ENCODE measurements around the gene SCCPDH.
A peak's percentile ranks its signal among the peaks of the same experiment; 100 is the strongest.
"Not testable (repeated sequence)": the region's sequence is repeated elsewhere in the genome, so short reads cannot be mapped to it uniquely, and the experiment has no call there.

Gene SCCPDH, protein sequence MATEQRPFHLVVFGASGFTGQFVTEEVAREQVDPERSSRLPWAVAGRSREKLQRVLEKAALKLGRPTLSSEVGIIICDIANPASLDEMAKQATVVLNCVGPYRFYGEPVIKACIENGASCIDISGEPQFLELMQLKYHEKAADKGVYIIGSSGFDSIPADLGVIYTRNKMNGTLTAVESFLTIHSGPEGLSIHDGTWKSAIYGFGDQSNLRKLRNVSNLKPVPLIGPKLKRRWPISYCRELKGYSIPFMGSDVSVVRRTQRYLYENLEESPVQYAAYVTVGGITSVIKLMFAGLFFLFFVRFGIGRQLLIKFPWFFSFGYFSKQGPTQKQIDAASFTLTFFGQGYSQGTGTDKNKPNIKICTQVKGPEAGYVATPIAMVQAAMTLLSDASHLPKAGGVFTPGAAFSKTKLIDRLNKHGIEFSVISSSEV

DNA sequence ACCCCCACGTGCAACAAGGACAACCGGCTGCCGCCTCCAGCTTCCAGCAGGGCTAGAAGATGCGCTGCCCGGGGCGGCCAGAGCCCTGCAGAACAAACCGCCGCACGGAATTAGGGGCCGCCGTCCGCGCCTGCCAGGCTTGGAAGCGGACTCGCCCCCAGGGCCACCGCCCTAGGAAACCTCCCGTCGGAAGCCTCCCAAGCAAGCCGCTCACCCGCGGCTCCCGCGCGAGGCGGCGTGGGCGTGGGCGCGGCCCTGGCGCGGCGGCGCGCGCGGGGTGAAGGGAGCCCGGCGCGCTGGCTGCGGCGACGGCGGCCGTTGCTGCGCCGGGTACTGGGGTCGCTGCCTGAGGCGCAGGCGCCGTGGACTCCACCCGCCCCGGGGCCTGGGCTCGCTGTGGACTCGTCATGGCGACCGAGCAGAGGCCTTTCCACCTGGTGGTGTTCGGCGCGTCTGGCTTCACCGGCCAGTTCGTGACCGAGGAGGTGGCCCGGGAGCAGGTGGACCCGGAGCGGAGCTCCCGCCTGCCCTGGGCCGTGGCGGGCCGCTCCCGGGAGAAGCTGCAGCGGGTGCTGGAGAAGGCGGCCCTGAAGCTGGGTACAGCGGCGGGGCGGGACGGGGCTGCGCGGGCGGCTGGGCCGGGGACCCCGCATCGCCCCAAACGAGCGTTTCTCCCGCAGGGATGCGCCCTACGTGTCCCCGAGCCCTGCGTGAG, at the start of gene SCCPDH:
SCCPDH (plus strand) TSS at position 394 of the 715 bp plus-strand sequence; CDS start at position 408, 14 bp downstream.
- DNase-seq = peak; percentile 43 to 64

DNA sequence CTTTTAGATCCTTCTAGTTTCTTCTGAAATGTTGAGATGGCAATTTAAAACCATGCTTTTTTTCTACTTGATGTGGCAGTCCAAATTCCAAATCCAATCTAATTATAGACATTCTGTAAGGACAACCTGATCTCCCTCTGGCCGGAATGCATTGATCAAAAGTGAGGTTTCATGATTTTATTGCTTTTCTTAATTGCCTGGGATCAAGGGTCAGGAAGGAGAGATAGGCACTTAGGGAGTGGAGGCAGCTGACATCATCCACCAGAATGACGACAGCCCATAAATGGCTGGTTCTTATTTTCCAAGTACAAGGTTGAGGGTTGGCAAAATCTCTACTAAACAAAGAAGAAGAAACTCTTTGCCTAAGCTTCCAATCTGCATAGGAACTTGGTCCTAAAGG, 46.4 kb upstream of the SCCPDH start:
- no peak for DNase-seq

DNA sequence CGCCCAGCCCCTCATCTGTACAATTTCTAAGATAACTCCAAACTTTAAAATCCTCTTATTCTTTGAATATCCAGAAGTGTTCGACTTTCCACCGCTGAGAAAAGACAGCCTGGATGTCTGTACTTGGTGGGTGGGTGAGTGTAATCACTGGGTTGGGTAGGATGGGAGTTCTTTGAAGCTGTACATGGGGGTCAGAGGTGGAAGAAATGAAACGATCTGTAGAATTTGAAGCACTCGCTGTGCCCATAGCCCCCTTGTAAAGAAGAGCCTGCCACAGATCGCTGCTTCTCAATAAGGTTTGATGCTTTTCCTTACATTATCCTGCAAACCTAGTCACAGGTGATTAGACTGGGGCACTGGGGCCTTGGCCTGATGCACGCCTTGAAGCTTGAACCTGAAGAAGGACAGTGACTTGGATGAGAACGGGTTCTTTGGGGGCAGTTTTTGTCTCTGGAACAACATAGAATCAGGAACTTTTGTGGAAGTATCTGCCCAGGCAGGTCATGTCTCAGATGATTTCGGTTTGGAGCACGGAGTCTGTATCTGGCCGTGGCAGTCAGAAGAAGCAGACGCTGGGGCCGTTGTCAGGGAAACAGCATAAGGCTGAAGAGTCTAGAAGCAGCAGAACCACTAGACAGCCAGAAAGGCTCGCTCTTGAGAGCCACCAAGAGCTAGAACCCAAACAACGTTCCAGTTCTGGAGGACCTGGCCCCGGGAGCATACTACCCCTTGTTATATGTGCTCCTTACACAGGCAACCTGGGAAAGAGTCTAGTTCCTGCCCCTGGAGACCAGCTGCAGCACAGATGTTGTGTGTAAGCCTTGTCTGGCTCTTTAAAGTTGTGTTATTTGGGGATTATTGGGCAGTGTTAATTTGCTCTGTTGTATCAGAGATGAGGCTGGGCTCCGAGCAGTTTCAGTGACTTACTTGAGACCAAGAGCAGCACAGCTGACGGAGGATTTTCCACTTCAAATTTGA, 45.1 kb upstream of the SCCPDH start:
- no peak for DNase-seq

DNA sequence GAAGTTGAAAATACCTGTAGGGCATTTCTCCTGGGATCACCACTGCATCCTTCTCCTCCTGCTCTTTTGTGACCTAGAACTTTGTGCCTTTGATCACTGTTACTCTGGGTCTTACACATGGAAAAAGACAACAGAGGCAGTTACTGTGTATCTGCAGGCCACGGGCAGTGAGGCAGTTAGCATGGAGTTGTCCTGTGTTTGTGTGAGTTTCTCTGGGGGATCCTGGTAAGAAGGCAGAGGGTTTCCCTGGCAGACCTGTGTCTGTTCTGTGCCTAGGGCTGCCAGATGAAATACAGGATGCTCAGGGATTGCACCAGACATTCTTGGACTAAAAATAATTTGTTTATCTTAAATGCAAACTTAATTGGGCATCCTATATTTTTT, 44.4 kb upstream of the SCCPDH start:
- DNase-seq = no peak

DNA sequence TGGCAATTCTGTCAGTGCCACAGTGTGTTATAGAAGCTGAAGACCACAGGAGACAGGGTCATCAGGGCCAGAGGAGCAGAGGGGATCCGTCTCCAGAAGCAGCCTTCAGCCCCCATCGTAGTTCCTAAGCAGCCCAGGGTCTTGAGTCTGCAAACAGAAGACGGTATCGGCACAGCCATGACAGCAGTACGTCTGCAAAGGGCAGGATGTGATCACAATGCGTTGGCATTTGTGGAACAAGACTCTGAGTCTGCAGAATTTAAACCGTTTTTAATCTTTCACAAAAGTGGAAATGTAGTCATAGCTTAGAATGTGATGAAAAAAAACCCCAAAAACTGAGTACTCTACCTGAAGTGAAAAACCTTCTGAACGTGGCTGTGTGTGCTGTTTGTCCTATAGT, 44.0 kb upstream of the SCCPDH start:
- DNase-seq = no peak

DNA sequence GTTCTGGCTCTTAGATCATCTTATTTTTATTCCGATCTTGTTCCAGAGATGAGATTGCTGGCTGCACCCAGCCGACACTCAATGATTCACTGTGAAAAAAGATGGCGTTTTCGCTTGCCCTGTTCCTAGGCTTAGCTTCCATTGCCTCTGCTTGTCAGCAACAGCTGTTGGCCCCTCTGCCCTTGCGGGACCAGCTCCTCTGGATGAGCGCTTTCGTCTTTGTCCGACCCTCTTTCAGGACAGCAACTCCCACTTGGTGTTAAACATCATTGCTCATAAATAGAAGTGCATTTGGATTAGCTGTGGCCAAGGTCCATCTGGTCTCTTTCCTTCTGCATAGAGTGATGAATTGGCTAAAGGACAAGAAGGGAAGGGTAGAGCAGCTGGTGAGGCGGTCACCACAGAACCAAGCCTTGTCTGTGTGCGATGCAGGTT, 43.5 kb upstream of the SCCPDH start:
- DNase-seq = no peak

DNA sequence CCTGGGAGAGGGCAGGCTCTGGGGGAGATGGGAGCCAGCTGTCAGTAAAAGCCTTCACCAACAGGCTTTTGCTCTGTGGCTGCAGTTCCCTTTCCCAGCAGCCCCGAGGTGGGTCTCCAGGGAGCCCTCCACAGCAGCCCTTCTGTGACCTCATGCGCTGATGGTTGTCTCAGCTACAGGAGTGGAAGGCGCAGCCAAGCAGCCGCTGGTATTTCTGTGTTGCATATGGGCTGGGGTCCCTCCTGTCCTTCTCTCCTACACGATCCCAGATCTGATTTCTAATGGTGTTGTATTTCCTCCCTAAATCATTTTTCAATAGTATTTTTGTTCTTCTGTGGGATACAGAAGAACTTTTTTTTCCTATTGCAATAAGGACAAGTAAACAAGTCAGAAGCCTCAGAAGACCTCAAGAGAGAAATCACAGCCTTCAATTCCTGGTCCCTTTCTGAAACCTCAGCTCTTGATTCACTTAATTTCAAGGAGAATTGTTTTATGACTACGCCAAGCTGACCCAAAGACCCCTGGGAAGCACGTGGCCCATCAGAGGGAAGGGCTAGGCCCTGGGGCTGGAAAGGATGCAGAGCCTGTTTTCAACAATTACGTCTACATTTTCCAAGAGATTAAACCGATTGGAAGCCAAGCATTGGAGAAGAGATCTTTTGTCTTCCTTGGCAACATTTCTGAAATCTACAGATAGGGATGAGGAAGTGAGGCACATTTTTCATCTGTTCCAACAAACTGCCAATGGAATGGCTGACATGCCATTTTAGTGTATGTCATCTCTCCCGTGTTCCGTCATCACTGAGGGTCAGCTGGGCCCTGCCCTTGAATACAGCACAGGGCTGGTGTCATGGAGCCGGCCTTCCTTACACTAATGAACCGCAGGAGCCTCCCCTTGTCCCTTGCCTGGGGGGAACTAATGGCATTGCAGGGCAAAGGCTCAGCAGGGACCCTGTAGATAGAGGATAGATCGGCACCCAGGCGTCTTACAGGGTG, 42.0 kb upstream of the SCCPDH start:
- DNase-seq = no peak

DNA sequence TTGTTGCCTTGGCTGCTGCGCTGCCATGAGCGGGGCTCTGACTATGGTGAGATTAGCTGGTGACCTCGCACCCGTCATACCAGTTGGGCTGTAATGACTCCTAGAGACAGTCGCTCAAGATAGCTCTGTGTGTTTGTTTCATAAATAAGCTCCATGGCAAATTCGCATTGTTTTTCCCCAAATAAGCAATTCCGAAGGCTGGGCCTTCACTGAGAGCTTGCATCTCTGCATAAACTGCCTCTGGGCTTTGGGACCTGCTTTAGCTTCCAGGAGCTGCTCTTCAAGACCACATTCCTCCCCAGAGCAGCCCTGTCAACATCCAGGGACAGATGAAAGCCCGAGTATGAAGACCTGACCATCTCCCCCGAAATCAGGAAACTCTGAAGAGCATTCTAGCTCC, 40.7 kb upstream of the SCCPDH start:
- no peak for DNase-seq

DNA sequence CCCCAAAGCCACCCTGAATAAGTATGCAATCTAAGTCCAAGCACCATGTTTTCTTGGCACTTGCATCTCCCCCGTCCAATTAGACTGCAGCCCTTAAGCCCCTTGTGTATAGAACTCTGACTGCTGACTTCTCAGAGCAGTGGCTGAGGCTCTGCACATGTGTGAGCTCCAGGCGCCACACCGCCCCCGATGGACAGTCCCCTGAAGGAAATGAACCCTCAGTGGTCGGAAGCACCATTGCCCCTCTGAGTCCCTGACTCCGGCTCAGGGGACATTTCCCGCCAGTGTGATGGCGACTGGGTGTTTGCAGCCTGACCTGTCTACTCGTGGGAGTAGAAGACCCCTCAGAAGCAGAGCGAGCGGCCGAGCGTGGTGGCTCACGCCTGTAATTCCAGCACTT, 37.2 kb upstream of the SCCPDH start:
- DNase-seq = no peak

DNA sequence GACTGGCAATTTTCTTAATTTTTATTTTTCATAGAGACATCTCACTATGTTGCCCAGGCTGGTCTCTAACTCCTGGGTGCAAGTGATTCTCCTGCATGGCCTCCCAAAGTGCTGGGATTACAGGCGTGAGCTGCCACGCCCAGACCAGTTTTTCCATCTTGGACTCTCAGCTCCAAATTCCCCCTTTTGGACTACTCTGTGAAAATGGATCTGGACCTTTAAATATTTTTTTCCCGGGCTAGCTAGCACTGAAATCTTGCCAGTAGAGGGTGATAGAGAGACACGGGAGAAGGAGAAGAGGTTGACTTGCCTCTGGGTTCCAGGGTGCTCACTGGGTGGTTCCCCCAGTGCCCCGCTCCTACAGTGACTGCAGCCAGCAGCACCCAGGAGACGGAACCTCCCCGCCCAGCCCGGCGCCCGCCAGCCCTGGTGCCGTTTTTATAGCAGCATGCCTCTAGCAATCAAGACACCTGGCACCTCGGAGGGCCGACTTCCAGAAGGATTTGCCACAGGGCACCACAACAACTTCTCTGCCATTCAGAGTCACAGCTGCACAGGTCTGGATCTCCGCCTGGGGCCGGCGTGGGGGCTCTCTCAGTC, 34.7 kb upstream of the SCCPDH start:
- DNase-seq = peak; percentile 24 to 85

DNA sequence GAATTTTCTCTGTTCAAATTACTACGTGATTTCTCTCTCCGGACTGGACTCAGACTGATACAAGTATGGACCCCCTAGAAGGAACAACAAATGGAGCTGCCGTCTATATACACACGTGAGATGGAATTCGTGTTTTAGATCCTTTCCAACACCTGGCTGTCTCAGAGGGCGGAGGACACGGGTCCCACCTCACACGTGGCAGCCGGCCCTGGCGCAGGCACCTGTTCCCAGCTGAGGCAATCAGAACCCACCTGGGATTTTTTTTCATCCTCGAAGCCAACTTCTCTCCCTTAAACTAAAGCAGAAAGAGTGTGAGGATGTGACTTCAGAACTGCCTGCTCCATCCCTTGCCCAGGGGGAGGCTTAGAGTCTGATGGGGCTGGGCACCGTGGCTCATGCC, 34.1 kb upstream of the SCCPDH start:
- DNase-seq = no peak

DNA sequence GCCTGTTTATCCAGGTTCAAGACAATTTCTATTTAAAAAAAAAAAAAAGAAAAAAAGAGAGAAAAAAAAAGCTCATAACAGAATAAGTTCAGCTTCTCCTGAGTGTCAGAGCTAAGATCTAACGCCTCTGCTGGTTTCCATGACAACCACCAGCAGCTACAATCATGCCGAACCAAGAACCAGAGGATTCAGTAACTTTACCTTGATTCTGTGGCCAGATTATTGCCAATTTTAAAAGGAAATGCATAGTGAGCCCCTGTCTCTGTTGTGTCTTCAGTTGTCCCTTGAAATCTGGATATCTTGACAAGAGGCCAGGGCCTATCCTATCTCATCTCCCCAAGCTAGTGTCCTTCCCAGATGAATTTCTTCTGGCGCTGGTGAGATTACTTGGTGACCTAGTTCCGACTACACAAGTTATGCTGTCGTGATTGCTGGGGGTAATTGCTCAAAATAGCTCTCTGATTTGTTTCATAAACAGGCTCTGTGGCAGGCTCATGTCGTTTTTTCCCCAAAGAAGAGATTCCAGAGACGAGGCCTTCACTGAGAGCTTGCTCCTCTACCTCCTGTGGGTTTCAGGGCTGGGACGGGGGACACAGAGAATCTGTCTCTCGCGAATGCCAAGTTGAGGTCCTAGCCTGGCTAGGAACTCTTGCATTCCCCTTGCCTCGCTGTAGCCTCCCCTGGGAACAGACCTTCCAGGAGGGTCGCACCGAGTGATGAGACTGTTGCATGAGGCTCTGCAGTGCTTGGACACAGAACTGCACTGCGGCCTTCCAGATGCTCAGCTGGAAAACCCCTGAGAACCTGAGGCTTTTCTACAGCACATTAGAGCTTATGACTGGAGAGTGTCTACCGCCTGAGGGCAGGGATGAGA, 32.4 kb upstream of the SCCPDH start:
- DNase-seq = no peak

DNA sequence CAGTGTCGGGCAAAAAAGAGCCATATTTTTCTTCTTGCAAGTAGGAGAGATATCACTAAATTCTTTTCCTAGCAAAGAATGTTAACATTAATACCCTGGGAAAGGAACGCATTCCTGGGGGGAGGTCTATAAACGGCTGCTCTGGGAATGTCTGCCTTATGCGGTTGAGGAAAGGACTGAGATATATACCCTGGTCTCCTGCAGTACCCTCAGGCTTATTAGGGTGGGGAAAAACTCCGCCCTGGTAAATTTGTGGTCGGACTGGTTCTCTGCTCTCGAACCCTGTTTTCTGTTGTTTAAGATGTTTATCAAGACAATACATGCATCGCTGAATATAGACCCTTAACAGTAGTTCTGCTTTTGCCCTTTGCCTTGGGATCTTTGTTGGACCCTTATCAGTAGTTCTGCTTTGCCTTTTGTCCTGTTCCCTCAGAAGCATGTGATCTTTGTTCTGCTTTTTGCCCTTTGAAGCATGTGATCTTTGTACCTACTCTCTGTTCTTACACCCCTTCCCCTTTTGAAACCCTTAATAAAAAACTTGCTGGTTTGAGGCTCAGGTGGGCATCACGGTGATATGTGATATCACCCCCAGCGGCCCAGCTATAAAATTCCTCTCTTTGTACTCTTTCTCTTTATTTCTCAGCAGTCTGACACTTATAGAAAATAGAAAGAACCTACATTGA, 29.9 kb upstream of the SCCPDH start:
- DNase-seq = not testable (repeated sequence)

DNA sequence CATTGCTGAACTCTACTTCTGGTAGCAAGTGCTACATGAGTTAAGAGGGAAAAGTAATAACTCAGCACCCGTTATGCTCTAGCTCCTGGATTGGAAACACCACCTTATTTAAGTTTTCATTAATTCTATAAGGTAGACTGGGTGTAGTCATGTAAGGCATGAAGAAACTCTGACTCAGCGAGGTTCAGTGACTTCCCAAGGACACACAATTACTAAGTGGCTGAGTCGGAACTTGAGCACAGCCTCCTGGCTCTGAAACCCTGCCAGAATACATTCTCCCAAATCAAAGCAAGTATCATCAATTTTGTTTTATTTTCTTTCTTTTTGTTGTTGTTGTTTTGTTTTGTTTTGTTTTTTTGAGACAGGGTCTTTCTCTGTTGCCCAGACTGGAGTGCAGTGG, 29.1 kb upstream of the SCCPDH start:
- DNase-seq = no peak

DNA sequence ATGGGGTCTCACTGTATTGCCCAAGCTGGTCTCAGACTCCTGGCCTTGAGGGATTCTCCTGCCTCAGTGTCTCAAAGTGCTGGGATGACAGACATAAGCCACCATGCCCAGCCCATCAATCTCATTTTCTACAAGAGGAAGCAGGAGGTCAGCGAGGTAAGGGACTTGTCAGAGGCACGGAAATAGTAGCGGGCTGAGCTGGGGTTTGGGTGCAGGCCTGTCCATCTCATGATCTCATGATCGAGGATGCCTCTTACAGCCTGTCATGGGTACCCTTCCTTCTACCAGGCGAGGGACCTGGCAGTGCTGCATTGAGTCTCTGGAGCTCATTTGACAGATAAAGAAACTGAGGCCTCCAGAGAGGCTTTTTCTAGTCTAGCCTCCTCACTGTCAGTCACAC, 28.5 kb upstream of the SCCPDH start:
- DNase-seq = no peak

DNA sequence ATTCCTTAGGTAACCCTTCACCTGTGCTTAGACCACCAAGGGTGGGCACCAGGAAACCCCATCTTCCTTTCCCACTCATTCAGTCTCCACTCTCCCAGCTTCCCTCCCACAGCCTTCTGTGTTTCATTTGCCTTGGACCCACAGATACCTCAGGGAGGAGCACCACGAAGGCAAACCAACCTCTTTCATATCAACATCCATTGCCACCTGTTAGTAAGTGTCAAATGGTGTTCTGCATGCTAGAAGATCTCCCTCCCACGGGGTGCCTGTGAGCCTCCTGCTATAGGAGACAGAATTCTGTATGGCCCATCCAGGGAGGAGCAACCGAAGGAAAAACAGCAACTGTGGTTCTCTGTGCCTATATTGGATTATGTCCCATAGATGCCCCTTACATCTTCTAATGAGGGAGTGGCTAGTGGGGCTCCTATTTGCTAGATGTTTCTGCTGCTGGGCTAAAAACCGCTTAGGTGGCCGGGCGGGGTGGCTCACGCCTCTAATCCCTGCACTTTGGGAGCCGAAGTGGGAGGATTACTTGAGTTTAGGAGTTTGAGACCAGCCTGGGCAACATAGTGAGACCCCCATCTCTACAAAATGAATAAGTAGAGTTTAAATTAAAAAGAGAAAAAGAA, 25.6 kb upstream of the SCCPDH start:
- no peak for DNase-seq

DNA sequence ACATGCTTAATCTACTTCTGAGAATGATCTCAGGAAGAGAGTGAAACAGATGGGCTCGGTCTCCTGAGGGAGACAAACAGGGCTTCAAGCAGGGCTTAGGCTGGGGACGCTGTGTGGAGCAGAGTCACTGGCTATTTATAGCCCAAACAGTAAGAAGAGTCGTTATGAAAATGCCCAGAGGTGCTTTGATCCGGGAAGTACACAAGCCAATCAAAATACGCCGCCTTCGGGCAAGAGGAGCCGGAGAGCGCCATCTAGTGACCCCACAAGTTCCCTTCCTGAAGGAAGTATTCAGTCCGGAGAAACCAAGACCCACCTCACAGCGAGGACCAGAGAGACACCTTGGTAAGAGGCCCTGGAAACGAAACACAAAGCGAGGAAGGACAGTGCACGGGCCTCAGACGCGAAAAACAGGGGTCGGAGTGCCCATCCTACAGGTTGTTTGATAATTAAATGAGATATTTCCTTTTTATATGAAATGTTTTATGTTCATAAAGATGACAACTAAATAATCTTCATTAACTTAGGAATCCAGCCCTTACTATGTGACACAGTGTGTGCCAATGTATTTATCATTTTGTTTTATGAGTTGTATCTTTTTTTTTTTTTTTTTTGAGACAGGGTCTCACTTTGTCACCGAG, 25.0 kb upstream of the SCCPDH start:
- peak; percentile 41 to 98 for DNase-seq

DNA sequence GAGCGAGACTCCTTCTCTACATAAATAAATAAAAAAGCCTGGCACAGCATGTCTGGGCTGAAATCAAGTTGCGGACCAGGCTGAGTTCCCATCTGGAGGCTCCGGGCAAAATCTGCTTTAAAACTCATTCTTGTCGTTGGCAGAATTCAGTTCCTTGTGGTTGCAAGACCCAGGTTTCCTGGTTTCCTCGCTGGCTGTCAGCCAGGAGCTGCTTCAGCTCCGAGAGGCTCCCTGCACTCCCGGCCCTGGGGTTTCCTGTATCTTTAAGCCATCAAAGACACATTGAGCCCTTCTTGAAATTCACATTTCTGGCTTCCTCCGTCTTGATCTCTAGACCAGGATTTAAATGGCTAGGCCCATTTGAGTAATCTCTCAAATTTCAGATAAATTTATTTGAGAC, 20.6 kb upstream of the SCCPDH start:
- DNase-seq = peak in 1 of 2 donors; percentile 55

DNA sequence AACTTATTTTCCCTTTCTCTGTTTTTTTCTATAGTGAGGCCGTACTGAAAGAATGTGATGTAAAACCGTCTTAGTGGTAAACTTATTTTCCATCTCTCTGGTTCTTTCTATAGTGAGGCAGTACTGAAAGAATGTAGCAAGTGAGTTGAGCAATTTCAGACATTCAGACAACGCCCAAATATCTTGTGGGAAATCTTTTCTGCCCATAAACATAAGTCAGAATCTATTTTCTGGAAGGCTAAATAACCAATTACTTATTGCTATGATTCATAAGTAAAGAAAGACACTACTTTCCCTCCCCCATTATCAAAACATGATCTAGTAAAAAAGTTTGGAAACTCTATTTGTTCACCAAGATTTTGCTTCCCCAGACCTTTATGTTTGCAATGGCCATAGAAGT, 18.8 kb upstream of the SCCPDH start:
- DNase-seq = no peak
